ENCODE data around the gene SRSF6.
A peak's percentile ranks its signal among the peaks of the same experiment; 100 is the strongest.

SRSF6 gene

DNA sequence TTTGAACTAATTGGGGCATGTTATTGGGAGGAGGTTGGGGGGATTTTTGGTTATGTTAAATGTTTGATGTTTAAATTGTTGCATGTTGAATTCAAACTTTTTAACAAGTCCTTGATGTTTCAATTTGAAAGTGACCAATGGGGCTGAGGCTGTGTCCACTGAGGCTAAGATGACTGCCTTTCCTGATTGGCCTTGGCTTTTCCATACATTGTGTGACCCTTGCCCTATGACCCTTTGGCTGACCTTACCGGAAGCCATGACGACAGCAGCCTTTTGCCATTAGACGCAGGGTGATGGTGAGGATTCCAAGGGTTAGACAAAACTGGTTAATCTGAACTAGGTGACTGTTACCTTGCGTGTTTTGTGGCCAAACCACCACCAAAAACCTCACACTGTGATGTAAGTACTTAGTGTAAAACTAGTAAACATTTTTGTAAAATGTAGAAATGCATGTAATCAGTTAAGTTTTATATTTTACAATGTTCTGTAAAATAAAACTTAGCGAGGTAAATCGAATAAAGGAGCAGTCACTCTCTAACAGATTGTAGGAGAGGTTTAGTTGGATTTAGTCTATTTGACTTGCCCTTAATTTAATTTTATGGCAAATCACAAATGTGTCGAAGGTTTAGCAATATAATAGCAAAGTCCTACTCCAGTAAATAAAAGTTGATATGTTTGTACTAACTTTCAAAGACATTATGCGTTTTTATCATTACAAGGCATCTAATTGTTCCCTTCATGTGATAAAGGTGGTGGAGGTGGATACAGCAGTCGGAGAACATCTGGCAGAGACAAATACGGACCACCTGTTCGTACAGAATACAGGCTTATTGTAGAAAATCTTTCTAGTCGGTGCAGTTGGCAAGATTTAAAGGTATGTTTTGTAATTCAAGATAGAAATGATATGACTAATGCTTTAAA lies 1.6 kb downstream of the SRSF6 start:
- TF ChIP-seq POLR2A (IDR thresholded peaks at IDR 0.05; ENCODE audit: low read length) = peak; percentile 3
- no peak for TF ChIP-seq GATA1 (IDR thresholded peaks at IDR 0.05; ENCODE audit: low read depth, low read length)
- peak; percentile 66 to 67 for DNase-seq

DNA sequence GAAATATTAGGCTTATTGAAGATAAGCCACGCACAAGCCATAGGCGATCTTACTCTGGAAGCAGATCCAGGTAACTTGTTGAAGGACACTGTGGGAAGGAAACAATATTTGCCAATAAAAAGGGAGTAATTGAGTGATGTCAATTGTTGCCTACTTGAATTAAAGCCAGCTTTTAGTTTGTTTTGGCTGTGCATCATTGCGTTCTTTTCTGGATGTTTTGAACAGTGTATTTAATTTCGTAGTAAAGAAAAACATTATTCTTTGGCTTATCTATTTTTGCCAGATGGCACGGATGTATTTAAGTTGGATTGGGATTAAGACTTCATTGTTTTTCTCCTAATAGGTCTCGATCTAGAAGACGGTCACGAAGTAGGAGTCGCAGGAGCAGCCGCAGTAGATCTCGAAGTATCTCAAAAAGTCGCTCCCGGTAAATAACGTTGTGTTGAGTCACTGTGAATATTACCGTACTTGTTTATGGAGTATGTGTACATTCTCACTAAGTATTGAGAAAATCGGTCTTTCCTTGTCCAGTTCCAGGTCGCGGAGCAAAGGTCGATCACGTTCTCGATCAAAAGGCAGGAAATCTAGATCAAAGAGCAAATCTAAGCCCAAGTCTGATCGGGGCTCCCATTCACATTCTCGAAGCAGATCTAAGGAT lies 2.6 kb downstream of the SRSF6 start:
- DNase-seq = peak in 1 of 2 experiments; percentile 11
- TF ChIP-seq GATA1 (IDR thresholded peaks at IDR 0.05; ENCODE audit: low read depth, low read length) = no peak
- no peak for TF ChIP-seq POLR2A (IDR thresholded peaks at IDR 0.05; ENCODE audit: low read length)

DNA sequence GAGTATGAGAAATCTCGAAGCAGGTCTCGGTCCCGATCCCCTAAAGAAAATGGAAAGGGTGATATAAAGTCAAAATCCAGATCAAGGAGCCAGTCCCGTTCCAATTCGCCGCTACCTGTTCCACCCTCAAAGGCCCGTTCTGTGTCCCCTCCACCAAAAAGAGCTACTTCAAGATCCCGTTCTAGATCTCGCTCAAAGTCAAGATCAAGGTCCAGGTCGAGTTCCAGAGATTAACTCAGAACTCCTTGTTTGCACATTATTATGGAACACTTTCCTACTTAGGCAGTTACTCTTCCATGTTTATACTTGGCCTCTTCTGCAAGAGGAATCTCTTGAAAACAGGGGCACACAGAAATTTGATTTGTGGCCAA lies 3.1 kb downstream of the SRSF6 start:
- TF ChIP-seq GATA1 (IDR thresholded peaks at IDR 0.05; ENCODE audit: low read depth, low read length) = no peak
- DNase-seq = peak; percentile 17 to 19

DNA sequence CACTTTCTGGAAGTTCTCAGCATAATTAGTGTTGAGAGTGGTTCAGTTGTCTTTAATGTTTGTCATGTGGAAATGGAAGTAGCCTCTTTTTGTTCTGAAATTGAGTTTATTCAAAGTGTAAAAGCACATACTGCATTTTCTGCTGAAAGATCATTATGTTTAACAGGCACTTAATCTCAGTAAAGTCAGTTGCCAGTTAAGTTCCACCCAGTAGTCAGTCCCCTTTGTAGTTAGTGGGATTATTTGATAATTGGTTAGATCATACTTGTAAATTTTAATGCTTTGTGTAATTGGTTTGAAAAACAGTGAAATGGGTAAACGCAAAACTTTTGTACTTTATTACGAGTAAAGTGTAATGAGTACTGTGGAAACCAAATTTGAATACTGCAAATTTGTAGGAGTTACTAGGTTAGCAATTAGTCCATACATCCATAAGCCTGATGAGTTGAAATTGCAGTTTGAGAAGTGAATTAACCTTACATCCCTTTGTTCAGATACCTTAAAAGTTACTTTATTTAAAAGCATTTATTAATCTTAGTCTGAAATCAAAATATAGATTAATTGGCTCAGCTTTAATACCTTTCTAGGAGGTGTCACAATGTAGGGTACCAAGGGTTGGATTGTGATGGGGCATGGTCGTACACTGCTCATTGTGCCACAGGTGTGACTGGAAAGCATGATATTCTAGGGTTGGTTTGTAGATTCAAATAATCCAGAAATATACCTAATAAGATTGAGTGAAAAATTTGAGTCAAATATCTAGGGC lies 4.4 kb downstream of the SRSF6 start:
- DNase-seq = no peak
- TF ChIP-seq POLR2A (IDR thresholded peaks at IDR 0.05; ENCODE audit: low read length) = no peak
- TF ChIP-seq GATA1 (IDR thresholded peaks at IDR 0.05; ENCODE audit: low read depth, low read length) = no peak

DNA sequence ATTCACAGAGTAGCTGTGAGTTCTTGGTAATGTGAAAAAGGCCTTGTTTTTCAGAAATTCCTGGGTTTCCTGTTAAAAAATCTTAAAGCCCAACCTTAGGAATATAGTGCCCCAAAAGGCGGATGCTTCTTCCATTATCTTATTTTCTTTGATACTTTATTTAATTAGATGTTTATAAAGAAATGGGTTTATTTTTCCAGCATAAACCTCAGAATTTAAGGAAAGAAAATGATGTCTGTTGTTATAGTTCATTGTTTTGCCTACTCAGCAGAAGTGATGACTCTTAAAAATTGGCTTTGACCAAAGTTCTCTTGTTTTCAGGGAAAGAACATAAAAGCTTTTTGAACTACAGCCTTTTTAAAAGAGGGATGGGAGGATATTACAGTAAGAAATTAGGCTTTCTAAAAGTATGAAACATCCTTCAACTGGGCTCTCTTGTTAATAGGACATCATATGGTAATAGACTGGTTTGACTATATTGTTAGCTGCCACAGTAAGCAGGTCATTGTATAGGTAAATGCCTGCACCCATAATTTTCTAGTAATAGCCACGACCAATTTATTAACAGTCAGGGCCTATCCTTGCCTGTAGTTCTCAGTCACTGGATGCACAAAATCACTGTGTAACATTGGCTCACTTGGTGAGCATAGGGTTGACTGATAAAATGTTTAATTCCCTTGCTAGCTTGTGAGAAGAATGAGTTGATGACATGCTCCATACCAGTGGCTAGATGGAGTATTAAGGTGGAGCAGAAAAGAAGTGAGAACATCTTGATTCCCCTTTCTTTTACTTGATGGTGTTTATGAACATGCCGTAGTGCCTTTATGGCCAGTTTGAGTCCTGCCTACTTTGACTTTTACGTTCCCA lies 5.2 kb downstream of the SRSF6 start:
- TF ChIP-seq POLR2A (IDR thresholded peaks at IDR 0.05; ENCODE audit: low read length) = no peak
- TF ChIP-seq GATA1 (IDR thresholded peaks at IDR 0.05; ENCODE audit: low read depth, low read length) = no peak

DNA sequence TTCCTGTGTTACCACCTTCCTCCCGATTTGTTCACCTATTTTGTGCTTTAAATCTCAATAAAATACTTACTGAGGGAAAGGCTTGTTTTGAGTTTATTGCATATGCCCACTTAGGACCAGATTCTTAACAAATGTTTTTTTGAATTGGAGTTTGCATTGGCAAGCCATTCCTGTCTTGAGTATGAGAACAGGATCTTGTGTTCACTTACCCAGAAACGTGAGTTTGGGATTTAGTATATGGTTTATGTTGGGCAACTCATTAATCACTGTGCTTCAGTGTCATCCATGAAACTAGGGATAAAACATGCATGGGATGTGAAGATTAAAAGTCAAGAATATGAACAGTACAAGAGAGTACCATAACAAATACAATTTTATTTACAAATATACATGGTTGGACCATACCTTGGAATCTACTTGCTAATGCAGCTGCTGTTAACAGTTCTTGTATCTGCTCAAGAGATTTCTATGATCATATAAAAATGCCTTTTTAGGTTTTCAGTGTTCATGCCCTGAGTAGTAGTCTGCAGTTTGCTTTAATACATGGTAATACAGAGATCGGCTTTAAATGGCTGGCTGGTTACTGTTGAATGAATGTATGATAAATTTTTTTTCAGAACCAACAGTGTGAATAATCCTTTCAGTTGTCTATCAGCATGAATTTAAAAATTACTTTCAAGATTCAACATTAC lies 6.0 kb downstream of the SRSF6 start:
- TF ChIP-seq POLR2A (IDR thresholded peaks at IDR 0.05; ENCODE audit: low read length) (no peak), GATA1 (IDR thresholded peaks at IDR 0.05; ENCODE audit: low read depth, low read length) (no peak)
- DNase-seq = no peak

More for the DNA sequence above, 5.2 kb downstream of the SRSF6 start:
- peak in 1 of 2 experiments; percentile 20 for DNase-seq

DNA sequence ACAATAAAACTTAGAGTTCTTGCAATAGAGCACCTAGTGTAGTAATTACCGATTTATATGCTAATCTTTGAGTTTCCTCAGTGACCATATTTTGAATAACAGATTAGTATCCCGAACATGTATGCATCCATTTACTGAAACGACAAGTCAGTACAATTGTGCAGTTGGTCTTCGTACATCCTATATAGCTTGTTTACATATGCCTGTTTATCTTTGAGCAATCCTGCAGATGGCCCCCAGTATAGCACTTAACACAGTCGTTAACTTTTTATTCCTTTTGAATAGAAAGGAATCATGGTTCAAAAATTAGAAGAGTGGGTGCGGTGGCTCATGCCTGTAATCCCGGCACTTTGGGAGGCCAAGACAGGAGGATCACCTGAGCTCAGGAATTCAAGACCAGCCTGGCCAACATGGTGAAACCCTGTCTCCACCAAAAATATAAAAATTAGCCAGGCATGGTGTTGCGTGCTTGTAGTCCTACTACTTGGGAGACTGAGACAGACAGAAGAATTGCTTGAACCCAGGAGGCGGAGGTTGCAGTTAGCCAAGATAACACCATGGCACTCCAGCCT lies 6.6 kb downstream of the SRSF6 start:
- TF ChIP-seq GATA1 (IDR thresholded peaks at IDR 0.05; ENCODE audit: low read depth, low read length) (no peak), POLR2A (IDR thresholded peaks at IDR 0.05; ENCODE audit: low read length) (no peak)

DNA sequence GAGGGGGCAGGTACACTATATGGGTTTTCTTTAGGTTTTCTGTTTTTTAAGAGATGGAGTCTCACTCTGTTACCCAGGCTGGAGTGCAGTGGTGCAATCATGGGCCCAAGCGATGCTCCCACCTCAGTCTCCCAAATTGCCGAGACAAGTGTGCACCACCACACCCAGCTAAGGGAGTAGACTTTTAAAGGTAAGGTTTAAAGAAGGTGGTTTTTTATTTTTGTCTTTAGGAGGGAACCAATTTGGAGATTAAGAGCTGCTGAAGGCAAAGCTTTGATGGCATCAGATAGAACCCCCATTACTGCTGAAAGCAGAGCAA lies 7.9 kb downstream of the SRSF6 start:
- no peak for DNase-seq
- TF ChIP-seq GATA1 (IDR thresholded peaks at IDR 0.05; ENCODE audit: low read depth, low read length) (no peak), POLR2A (IDR thresholded peaks at IDR 0.05; ENCODE audit: low read length) (no peak)

More for the DNA sequence above, 6.6 kb downstream of the SRSF6 start:
- DNase-seq = no peak

DNA sequence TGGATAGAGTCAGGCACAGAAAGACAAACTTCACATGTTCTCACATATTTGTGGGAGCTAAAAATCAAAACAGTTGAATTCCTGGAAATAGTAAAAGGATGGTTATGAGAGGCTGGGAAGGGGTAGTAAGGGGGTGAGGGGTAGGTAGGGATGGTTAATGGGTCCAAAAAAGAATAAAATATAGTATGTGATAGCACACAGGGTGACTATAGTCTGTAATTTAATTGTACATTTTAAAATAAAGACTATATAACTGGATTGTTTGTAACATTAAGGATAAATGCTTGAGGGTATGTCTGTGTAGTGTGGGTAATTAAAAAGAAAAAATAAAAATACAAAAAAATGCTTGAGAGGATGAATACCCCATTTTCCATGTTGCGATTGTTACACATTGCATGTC lies 9.9 kb downstream of the SRSF6 start:
- DNase-seq = no peak
- no peak for TF ChIP-seq POLR2A (IDR thresholded peaks at IDR 0.05; ENCODE audit: low read length)

DNA sequence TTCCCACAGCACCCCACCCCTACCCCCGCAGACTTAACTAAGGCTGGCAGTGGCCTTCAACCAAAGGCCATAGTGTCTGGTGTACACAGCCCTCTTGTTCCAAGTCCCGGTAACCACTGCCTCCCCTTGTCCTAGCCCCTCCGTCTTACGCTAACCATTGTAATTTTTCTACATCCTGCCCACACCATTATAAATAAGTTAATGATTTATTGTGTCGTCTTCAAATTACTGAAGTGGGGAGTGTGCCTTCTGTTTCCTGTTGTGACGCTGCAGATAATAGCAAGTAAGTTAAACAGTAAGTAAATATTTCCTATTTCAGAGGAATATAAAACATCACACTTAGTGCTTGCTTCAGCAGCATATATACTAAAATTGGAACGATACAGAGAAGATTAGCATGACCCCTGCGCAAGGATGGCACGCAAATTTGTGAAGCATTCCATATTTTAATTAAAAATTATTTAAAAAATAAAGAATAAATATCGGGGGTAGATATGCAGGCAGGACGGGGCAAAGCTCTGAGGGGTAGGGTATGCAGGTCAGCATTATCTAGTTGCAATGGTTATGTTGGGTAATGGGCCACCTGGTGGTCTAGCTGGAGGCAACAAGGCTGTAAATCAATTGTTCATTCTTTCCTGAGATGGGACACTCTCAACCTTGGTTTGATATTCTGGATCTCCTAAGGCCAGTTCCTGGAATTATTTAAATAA lies 15.1 kb downstream of the SRSF6 start:
- no peak for DNase-seq
- no peak for TF ChIP-seq POLR2A (IDR thresholded peaks at IDR 0.05; ENCODE audit: low read length)

DNA sequence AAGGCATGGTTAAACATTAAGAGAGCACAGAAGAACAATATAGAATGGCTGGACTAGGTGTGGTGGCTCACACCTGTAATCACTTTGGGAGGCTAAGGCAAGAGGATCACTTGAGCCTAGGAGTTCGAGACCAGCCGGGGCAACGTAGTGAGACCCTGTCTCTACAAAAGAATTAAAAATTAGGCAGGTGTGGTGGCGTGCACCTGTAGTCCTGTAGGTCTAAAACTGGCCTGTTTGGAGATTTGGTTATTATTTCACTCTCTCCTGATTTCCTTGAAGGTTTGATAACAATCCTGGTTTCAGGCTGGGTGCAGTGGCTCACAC lies 15.6 kb downstream of the SRSF6 start:
- TF ChIP-seq POLR2A (IDR thresholded peaks at IDR 0.05; ENCODE audit: low read length) (no peak), GATA1 (IDR thresholded peaks at IDR 0.05; ENCODE audit: low read depth, low read length) (no peak)
- DNase-seq = no peak

DNA sequence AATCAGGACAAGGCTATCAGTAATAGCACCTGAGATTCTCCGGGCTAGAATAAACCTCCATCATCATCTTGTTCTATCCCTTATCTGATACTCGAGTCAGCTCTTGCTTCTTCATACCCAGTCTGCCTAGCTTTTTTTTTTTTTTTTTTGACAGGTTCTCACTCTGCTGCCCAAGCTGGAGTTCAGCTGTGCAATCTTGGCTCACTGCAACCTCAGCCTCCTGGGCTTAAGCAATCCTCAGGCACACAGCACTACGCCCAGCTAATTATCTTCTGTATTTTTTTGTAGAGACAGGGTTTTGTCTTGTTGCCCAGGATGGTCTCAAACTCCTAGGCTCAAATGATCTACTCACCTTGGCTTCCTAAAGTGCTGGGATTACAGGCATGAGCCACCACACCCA lies 19.5 kb downstream of the SRSF6 start:
- no peak for DNase-seq
- no peak for TF ChIP-seq POLR2A (IDR thresholded peaks at IDR 0.05; ENCODE audit: low read length)
- no peak for TF ChIP-seq GATA1 (IDR thresholded peaks at IDR 0.05; ENCODE audit: low read depth, low read length)

Data from erythroblast (primary cell).